ENCODE measurements around the gene TOMM5.

TOMM5 gene

DNA sequence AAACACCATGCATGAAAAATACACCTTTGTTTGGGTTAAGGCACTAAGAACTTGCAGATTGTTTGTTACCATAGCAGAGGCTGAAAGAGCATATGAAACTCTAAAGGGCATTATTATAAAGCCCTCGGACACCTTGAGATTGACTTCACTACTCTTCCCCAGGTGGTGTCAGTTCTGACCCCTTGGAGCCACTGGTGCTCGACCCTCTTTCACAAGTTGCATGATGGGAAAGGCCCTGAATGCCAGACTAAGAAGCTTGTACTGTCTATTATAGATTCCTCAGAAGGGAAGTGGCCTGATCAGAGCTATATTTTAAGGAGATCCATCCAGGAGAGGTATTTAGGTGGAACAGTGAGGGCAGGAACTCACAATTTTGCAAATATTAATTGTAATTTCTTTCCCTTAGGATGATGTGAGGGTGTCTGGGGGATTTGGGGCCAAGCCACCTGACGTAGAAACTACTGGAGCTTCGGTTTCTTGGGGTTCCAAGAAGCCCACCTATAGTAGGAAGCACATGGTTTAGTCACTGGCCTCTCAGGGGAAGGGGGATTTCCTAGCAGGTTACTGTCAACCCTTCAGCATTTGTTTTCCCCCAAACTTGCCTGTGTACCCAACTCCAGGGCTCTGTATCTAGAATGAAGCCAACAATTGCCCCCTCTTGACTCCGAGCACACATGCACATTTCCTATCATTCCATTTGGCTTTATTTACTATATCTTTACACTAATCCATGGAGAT lies 32.4 kb downstream of the TOMM5 start:
- DNase-seq, result no peak

DNA sequence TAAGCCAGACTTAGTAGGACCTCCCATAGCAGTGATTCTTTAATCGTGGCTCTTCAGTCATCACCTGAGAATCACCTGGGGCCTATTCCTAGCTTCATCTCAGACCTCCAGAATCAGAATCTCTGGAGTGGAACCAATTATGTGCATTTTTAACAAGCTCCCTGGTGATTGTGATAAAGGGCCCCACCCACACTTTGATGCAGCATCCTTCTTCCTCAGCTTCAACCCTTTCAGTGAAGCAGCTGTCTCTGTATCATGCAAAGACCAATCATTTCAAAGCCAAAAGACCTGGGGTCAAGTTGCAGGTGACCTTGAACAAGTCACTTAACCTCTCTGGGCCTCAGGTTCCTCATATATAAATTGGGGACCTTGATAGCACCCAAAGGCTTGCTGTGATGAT lies 33.3 kb downstream of the TOMM5 start:
- DNase-seq, result no peak

DNA sequence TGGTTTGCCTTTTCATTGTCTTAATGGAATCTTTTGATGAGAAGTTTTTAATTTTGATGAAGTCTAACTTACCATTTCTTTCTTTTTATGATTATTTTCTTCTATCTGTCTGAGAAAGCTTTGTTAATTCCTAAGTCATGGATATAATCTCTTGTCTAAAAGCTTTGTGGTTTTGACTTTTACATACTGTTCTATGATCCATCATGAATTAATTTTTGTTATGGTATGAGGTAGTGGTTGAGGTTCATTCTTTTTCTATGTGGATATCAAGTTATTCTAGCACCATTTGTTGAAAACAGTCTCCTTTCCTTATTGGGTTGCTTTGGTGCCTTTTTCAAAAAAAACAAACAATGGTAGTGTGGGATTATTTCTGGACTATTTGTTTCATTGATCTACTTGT lies 36.6 kb downstream of the TOMM5 start:
- DNase-seq, result no peak

DNA sequence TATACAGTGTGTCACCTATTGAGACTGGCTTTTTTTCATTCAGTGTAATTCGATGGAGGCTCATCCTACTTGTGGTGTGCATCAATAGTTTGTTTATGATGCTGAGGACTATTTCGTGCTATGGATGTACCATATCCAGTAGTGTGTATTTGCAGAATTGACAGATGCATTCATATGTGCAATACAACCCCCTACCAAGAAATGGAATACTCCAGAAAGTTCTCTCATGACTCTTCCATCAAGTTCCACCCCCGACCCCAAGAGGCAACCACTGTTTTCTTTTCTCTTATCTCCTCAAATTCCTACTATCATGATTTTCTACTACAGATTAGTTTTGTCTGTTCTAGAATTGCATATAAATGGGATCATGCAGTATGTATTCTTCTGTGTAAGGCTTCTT lies 38.1 kb downstream of the TOMM5 start:
- DNase-seq, result no peak

DNA sequence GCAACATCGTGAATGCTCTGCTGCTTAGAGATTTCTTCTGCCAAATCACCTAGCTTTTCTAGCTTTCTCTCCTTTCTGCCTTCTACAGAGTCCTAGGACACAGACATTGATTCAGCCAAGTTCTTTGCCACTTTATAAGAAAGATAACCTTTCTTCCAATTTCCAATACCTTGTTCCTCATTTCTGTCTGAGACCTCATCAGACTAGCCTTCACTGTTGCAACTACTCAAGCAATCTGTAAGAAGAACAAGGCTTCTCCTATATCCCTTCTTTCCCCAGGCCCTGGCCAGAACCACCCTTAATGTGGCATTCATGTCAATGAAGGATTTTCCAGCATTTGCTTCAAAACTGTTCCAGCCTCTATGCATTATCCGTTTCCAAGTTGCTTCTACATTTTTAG lies 40.5 kb downstream of the TOMM5 start:
- no peak for DNase-seq

DNA sequence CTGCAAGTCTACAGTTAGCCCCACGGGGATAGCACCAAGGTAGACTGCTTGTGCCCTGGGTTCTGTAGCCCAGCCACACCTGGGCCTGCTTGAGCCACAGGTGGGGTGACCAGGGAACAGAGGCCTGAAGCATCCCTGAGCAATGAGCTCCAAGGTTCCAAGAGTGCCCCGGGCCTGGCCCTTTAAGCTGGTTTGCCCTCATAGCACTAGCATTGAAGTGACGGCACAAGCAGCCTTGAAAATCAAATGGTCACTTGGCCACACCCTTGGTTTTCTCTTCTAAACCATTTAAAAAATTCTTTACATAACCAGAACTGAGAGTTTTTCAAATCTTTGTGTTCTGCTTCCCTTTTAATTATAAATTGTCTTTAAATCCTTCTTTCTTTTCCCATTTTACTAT lies 40.9 kb downstream of the TOMM5 start:
- no peak for DNase-seq

DNA sequence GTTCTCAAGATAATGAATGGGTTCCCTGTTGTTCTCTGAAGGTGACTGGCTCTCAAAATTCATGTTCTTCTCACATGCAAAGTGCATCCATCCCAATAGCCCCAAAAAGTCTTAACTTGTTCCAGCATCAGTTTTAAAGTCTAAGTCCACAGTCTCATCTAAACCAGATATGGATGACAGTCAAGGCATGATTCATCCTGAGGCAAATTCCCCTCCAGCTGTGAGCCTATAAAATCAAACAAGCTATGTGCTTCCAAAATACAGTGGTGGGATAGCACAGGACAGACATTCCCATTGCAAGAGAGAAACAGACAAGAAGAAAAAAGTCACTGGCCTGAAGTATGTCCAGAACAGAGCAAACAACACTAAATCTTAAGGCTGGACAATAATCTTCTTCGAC lies 41.6 kb downstream of the TOMM5 start:
- no peak for DNase-seq

DNA sequence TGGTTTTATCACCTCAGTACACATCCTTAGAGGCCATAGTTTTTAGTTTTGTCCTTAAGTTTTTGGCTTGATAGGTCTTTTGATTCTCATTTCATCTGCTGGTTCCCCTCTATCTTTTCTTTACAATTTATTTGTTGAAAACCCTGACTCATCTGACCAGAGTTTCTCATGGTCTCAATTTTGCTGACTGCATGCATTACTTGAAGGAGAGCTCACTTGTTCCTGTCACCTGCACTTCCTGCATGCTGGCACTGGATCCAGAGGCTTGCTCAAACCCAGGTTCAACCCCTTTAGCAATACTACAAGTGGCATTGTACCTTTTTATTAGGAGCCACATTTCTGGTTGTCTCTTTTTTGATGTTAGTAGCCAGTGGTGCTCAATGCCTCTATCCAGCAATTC lies 42.9 kb downstream of the TOMM5 start:
- no peak for DNase-seq

DNA sequence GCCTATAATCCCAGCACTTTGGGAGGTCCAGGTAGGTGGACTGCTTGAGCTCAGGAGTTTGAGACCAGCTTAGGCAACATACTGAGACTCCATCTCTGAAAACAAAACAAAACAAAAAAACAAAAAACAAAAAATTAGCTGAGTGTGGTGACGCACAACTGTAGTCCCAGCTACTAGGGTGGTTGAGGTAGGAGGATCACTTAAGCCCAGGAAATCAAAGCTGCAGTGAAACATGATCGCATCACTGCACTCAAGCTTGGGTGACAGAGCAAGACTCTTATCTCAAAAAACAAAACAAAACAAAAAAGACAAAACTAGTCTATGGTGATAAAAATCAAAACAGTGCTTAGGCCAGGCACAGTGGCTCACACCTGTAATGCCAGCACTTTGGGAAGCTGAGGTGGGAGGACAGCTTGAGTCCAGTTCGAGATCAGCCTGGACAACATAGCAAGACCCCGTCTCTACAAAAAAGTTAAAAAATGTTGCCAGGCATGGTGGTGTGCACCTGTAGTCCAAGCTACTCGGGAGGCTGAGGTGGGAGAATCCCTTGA lies 45.0 kb downstream of the TOMM5 start:
- no peak for DNase-seq

DNA sequence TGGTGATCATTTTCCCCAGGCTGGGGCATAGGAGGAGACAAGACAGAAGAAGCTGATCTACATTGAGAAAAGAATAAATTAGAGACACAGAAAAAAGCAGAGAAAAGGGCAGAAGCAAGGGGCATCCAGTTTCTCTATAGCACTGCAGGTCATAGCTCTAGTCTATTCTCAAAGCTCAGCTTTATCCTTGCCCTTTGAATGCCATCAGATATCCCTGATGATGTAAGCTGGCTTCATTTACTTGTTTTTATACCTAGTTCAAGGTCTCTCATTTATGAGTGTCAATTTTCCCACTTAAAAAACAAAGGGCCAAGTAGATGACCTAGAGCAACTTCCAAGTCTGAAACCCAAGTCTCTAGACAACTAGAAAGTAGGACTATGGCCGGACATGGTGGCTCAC lies 48.9 kb downstream of the TOMM5 start:
- no peak for DNase-seq

DNA sequence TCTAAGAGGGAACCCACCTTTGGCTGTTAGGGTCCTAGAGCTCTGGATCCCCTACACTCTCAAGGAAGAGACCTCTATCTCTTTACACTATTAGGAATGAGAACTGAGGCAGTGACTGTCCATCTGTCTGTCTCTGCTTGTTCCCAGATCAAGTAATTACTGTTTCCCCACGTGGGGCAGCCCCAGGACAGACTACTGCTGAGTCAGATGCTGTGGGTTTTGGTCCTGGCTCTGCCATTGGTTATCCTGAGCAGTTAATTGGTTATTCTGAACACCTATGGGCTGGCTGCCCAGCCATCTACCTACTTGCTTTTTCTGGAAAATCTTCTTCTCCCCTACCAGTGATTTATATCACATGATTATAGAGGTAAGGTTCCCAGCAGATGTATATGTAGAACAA lies 49.5 kb downstream of the TOMM5 start:
- DNase-seq, result no peak

DNA sequence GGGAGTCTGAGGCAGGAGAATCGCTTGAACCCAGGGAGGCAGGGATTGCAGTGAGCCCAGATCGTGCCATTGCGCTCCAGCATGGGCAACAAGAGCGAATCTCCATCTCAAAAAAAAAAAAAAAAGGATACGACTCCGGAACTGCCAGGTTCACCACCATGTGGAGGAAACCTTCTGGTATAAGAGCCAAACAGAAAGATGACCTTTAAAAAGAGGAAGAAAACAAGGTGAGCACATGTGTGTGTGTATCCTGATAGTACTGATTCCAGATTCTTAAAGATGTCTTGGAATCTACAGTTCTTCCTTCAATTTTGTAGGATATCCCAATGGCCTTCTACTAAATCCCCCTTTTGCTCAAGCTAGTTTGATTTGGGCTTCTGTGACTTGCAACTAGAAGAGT lies 49.9 kb downstream of the TOMM5 start:
- DNase-seq, result no peak

DNA sequence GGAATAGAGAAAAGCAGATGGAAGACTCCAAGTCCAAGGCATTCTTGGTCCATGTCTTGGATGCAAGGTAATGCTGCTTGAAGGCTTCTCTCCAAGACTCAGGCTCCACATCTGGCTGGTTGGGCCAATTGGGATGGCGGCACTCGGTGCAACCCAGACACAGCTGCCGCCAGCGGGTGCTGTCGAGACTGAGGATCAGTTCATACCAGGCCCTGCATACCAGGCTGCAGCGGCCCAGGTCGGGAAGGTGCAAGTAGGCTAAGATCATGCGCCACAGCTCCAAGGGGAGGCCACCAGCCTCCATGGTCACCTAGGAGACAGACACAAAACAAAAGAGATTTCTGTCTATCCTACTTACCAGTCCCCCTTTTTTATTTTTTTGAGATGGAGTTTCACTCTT lies 50.9 kb downstream of the TOMM5 start:
- no peak for DNase-seq

DNA sequence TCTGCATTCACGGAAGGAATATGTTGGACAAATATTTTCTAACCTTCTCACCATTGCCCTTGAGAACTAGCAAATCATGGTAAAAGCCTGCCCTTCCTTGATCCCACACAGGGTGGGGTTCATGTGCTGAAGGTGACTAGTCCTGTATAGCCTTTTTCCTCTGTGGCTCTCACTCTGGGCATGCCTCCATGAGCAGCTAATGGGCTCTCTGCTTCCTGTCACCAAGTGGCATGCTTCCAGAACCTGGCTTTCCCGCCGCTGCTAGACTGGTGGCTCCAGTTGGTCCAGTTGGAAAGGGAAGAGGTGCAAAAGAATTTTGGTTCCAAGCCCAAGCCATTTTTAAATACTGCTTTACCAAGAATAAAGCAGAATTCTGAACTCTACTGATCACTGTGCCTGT lies 51.8 kb downstream of the TOMM5 start:
- DNase-seq, result no peak

DNA sequence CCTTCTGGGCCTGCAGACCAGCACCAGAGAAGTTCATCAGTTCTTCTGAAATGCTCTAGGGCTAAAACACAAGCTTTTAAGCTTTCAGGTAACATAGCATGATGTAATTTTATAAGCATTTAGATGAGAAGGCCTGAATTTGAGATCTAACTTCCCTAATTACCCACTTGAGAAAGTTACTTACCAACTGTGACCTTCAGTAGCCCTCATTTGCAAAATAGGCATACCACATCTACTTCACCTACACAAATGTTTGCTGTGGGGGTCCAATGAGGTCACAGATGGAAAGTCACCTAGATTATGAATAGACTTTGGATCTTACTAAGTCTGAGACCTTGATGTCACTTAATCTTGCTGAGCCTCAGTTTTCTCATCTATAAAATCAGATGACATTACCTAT lies 52.8 kb downstream of the TOMM5 start:
- no peak for DNase-seq

Data from NCI-H1105 (cell line).